KG1 (cell line): ENCODE measurements around the gene FBXO7.

ENCODE experiments used
- DNase-seq: peaks from one replicate; lab custom pipeline; 2025; lab: John Stamatoyannopoulos, UW

Gene FBXO7

GRCh38 chr22:32531931-32532819, 57.6 kb downstream of the FBXO7 start:
- no peak for DNase-seq

- DNase-seq = no peak
Observed at GRCh38 chr22:32532820-32533128, 58.2 kb downstream of the FBXO7 start.

GRCh38 chr22:32533265-32534111, 58.9 kb downstream of the FBXO7 start:
- DNase-seq = no peak

GRCh38 chr22:32534252-32535235, 59.9 kb downstream of the FBXO7 start:
- no peak for DNase-seq

GRCh38 chr22:32535531-32536190, 61.0 kb downstream of the FBXO7 start:
- no peak for DNase-seq

GRCh38 chr22:32536352-32536751, 61.7 kb downstream of the FBXO7 start:
- no peak for DNase-seq

- no peak for DNase-seq
Observed at GRCh38 chr22:32538521-32538920, 63.9 kb downstream of the FBXO7 start.

GRCh38 chr22:32539631-32540421, 65.2 kb downstream of the FBXO7 start:
- DNase-seq = no peak

- DNase-seq = no peak
Observed at GRCh38 chr22:32541481-32541880, 66.9 kb downstream of the FBXO7 start.

- no peak for DNase-seq
Observed at GRCh38 chr22:32542066-32542676, 67.6 kb downstream of the FBXO7 start.

- DNase-seq = no peak
Observed at GRCh38 chr22:32542677-32543357, 68.2 kb downstream of the FBXO7 start.

- no peak for DNase-seq
Observed at GRCh38 chr22:32544953-32545558, 70.4 kb downstream of the FBXO7 start.

GRCh38 chr22:32545801-32546200, 71.2 kb downstream of the FBXO7 start:
- no peak for DNase-seq

- DNase-seq = no peak
Observed at GRCh38 chr22:32546496-32546895, 71.9 kb downstream of the FBXO7 start.

GRCh38 chr22:32546935-32547334, 72.3 kb downstream of the FBXO7 start:
- no peak for DNase-seq

- DNase-seq = no peak
Observed at GRCh38 chr22:32548039-32548438, 73.4 kb downstream of the FBXO7 start.
